Immature natural killer cell (primary cell): ENCODE results near the gene KDM1B. TPM values are rescaled to one million over a fixed set of nuclear protein-coding genes. Genes with fewer than 3 reads are reported as not detected.

Experiments
- DNase-seq, 3 donors: peaks; one replicate each; pipeline ENCODE4 v3.0.0; 2022; ENCODE audit warnings: mixed read lengths in 1 of 3
- H3K27ac Mint-ChIP-seq, 6 donors: one replicate each; pipeline ENCODE4 v1.8.0; 2020; ENCODE audit warnings: mixed read lengths in 6 of 6, mild to moderate bottlenecking in 5 of 6, inconsistent platforms in 4 of 6, moderate library complexity in 3 of 6
- H3K27me3 Mint-ChIP-seq, 3 donors: one replicate each; pipeline ENCODE4 v1.8.0; 2020 to 2021; ENCODE audit warnings: low read depth in 3 of 3, mild to moderate bottlenecking in 3 of 3, mixed read lengths in 3 of 3, moderate library complexity in 3 of 3, inconsistent platforms in 1 of 3
- H3K36me3 Mint-ChIP-seq, 3 donors: one replicate each; pipeline ENCODE4 v1.8.0; 2020; ENCODE audit warnings: mixed read lengths in 3 of 3, inconsistent platforms in 2 of 3, mild to moderate bottlenecking in 2 of 3
- H3K4me1 Mint-ChIP-seq, 2 donors: one replicate each; pipeline ENCODE4 v1.8.0; 2020; ENCODE audit warnings: inconsistent platforms in 2 of 2, mild to moderate bottlenecking in 2 of 2, mixed read lengths in 2 of 2, moderate library complexity in 1 of 2
- H3K4me3 Mint-ChIP-seq, 5 donors: one replicate each; pipeline ENCODE4 v1.8.0; 2020; ENCODE audit warnings: mild to moderate bottlenecking in 5 of 5, mixed read lengths in 5 of 5, inconsistent platforms in 3 of 5, moderate library complexity in 3 of 5
- H3K9me3 Mint-ChIP-seq, 6 donors: one replicate each; pipeline ENCODE4 v1.8.0; 2020; ENCODE audit warnings: mild to moderate bottlenecking in 6 of 6, mixed read lengths in 6 of 6, inconsistent platforms in 4 of 6, moderate library complexity in 3 of 6
- polyA plus RNA-seq, 3 donors: library from polyadenylated mRNA; unstranded; fragments of 300-500 nt; fragmentation: Illumina TruSeq; gene quantifications; one replicate each; pipeline ENCODE4 v1.2.3, GENCODE V29; 2021

KDM1B gene
- polyA plus RNA-seq, 3 donors from 2014 or later, result 0.05 to 1.3 (median 0.83) TPM

DNA sequence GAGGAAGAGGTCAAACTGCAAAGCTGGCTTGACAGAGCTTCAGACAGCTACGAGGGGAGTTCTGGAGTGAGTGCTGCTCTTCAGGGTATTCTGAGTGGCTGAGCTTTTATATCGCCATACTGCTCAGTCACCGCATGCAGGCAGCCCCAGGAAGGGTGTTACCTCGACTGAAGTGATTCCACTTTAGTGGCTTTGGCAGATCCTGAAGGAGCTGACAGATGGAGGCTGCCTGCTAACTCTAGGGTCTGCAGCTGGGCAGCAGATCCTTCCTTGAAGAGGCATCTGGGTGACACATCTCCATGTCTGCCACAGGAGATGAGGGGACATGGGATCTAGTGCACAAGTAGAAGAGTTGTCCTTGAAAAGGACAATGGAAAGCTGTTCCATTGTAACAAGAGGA is 112.8 kb downstream of the KDM1B start:
- Mint-ChIP-seq H3K27me3 (peaks cover 11 to 20% (median 14%) of the 10 kb centered on the region in 3 donors), H3K4me1 (peaks cover 19% of the 10 kb centered on the region in 2 donors), H3K4me3 (no peak overlapping the region), H3K36me3 (no peaks in the 10 kb centered on the region), H3K27ac (no peak overlapping the region), H3K9me3 (no peaks in the 10 kb centered on the region)
- DNase-seq, result no peak

DNA sequence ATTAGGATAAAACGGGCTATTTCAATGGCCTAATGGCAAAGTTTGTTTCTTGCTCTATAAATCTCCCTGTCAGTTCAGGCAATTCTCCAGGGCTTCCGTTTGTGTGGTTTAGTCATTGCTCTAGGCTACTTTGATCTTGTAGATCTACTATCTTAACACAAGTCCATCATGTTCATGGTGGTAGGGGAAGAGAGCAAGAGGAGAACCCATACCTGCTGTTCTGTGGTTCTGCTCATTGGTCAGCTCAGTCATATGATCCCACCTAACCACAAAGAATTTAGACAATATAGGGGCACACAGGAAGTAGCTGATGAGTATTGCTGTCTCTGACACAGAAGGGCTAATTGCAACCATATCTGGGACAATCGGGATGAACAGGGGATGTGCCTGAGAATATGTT is 114.0 kb downstream of the KDM1B start:
- Mint-ChIP-seq H3K4me1 (peaks cover 11 to 12% of the 10 kb centered on the region in 2 donors), H3K36me3 (no peaks in the 10 kb centered on the region), H3K9me3 (no peaks in the 10 kb centered on the region), H3K4me3 (no peak overlapping the region), H3K27ac (no peak overlapping the region), H3K27me3 (peaks cover 5 to 12% (median 10%) of the 10 kb centered on the region in 3 donors)
- no peak for DNase-seq

- H3K27me3 Mint-ChIP-seq, result peaks cover 5 to 10% (median 8%) of the 10 kb centered on the region in 3 donors
- H3K4me3 Mint-ChIP-seq, result no peak overlapping the region
- no peaks in the 10 kb centered on the region for H3K9me3 Mint-ChIP-seq
- peaks cover 11% of the 10 kb centered on the region in 2 donors for H3K4me1 Mint-ChIP-seq
- H3K27ac Mint-ChIP-seq, result no peak overlapping the region
- no peak for DNase-seq
- H3K36me3 Mint-ChIP-seq, result no peaks in the 10 kb centered on the region
Measured at GRCh38 chr6:18269717-18270116, 114.5 kb downstream of the KDM1B start.

DNA sequence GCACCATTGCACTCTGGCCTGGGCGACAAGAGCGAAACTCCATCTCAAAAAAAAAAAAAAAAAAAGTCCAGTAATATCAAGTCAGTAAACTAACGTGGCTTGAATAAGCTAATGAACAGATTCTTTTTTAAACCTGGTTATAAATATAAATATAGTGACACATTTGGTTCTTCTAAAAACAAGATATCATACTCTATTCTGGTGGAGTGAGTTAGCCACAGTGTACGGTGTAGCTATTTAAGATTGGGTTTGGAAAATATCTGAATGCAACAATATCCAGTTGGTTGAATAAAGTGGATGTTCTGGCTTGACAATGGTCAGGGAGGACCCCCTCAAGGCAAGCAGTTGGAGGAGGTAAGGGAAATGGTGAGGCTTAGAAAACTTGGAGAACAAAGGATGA is 115.0 kb downstream of the KDM1B start:
- Mint-ChIP-seq H3K36me3 (peaks cover 0 to 3% (median 0%) of the 10 kb centered on the region in 3 donors), H3K4me3 (no peak overlapping the region), H3K27ac (no peak overlapping the region), H3K9me3 (no peaks in the 10 kb centered on the region), H3K27me3 (peaks cover 3 to 6% (median 5%) of the 10 kb centered on the region in 3 donors), H3K4me1 (peaks cover 6% of the 10 kb centered on the region in 2 donors)
- no peak for DNase-seq

Other genes with a start within 250 kb of the KDM1B start
- gene KIF13A, start 167.8 kb upstream of the KDM1B start, polyA plus RNA-seq, result 1 to 10 TPM in 1 of 3 donors, under 1 TPM in 2; 0.50 to 1.1 (median 0.92) TPM
- gene NHLRC1, start 32.7 kb upstream of the KDM1B start, polyA plus RNA-seq, result 1 to 10 TPM; 1.1 to 4.4 (median 1.6) TPM
- 10 to 100 TPM; 20.6 to 24.8 (median 24.0) TPM for gene TPMT, start 345 bp upstream of the KDM1B start, polyA plus RNA-seq
- gene DEK, start 109.1 kb downstream of the KDM1B start, polyA plus RNA-seq, result 10 to 100 TPM; 44.0 to 98.5 (median 87.7) TPM
- gene RNF144B, start 231.9 kb downstream of the KDM1B start, polyA plus RNA-seq, result 1 to 10 TPM in 2 of 3 donors, under 1 TPM in 1; 0.35 to 2.4 (median 1.1) TPM